Amniotic stem cell (primary cell): ENCODE data around the gene NIPAL4.
"Not testable (repeated sequence)": the region's sequence is repeated elsewhere in the genome, so short reads cannot be mapped to it uniquely, and the experiment has no call there.

ENCODE experiments used
- DNase-seq: peaks from one replicate; lab custom pipeline; 2025; lab: John Stamatoyannopoulos, UW

Gene NIPAL4

DNA sequence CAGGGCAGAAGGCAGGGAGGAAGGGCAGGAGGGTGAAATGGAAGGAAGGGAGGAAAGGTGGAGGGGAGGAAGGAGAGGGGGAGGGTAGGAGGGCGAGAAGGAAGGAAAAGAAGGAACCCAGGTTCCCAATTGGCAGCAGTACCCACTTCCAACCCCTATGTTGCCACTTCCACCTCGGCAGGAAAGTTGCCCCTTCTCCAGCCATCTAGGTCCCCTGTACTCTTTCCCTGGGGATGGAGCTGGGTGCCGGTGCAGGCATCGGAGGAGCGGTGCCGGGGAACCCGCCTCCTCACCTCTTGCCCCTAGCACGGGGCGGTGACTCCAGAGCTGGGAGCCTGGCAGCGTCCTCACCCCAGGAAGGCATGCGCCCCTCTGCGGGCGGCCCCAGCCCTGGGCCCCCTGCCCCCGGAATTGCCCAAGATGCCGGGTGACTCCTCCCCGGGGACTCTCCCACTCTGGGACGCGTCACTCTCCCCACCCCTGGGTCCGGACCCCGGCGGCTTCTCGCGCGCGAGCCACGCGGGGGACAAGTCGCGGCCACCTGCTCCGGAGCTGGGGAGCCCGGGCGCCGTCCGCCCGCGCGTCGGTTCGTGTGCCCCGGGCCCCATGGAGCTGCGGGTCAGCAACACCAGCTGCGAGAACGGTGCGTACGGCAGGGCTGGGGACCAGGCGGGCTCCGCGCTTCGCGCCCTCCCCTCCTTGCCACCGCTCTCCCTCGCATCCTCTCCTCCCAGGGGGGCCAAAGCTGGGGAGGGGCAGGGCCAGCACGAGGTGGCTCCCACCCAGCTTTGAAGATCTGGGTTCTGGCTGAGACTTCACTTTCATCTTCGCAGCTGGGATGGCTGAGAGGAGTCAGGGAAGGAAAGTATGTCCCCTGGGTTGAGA lies at the start of gene NIPAL4:
NIPAL4 (plus strand) TSS at position 499 of the 885 bp plus-strand sequence; CDS start at position 607, 108 bp downstream.
- no peak for DNase-seq

DNA sequence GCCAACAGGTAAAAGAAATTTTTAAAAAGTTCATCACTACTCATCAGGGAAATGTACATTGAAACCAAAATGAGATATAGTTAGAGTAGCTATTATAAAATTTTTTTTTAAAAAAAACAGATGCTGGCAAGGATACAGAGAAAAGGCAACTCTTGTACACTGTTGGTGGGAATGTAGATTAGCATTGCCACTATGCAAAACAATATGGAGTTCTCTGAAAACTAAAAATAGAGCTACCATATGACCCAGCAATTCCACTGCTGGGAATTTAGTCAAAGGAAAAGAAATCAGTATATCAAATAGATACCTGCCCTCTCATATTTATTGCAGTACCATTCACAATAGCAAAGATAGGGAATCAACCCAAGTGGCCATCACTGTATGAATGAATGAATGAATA lies 44.2 kb upstream of the NIPAL4 start:
- DNase-seq: no peak

- not testable (repeated sequence) for DNase-seq
These were observed 40.5 kb upstream of the NIPAL4 start for GRCh38 chr5:157419521-157419920.

- not testable (repeated sequence) for DNase-seq
These were observed 30.1 kb upstream of the NIPAL4 start for GRCh38 chr5:157429920-157430319.

DNA sequence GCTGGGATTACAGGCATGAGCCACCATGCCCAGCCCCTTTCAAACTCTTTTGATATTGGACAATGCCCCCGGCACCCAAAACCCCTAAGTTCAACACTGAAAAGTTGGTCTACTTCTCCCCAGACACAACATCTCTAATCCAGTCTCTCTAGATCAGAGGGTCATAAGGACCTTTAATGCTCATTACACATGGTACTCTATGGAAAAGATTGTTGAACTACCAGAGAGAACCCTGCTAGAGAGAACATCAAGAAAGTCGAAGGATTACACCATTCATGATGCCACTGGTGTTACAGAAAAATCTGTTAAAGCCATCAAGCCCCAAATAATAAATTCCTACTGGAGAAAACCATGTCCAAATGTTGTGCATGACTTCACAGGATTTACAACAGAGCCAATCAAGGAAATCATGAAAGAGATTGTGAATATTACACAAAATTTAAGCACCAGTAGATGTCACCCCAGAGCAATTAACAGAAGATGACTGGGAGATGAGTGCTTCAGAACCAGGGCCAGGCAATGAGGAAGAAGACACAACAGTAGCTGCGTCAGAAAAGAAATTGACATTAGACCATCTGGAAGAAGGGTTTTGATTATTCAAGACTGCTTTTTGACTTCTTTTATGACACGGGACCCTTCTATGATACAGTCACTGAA lies 28.3 kb upstream of the NIPAL4 start:
- peak; percentile 25 for DNase-seq

DNA sequence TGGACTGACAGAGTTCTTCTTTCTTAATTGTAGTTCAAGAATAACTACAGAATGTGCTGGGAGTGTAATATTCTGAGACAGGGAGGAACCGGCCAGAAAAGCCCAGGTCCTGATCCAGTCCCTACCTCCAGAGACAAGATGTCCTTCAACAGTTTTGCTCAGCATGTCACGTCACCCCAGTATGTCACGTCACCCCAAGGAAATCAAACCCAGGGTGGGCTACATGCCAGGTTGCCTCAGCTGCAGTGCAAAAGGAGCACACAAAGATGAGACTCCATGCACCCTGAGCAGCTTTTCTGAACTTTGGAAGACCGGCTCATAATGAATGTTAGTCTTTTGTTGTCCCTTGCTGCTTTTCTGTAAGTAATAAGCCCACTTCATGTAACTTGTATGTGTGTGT lies 25.9 kb upstream of the NIPAL4 start:
- no peak for DNase-seq

GRCh38 chr5:157443041-157443549 lies 16.9 kb upstream of the NIPAL4 start:
- no peak for DNase-seq

DNA sequence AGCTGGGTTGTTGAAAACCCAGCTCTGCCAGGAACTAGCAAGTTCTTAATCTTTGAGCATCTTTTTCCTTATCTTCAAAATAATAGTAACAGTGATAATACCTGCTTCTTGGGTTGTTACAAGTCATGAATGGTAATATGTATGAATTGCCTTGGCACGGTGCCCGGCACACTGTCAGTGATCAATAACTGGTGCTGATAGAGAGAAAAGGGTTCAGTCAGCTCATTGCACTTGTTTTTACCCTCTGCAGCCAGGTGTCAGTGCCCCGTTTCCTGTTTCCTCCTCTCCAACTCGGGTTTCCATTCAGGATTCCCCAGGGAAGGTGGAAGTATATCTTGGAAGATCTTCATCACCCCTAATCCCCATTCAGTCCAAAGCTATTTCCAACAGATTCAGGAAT lies 15.8 kb upstream of the NIPAL4 start:
- DNase-seq: no peak

DNA sequence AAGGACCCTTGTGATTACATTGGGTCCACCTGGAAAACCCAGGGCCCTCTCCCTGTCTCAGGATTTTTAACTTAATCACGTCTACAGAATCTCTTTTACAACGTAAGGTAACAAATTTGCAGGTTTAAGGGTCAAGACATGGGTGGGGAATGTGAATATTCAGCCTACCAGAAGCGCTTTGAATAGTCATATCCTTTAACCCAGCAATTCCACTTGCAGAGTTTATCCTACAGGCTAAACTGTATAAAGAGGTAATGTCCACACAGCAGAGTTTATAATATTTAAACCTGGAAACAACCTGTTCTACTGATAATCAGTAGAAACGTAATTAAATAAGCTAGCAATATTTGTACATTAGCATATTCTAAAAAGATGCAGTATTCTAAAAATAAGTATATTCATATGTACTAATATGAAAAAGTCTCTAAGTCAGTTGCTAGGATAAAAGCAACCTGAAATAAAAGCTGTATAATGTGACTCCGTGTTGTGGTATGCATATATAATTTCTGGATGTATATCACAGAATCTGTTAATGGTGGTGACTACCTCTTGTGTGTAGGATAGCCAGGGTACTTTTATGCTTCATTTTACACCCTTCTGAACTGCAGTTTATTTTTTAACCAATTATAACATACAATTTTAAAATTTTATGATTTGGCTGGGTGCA lies 14.1 kb upstream of the NIPAL4 start:
- DNase-seq: no peak

DNA sequence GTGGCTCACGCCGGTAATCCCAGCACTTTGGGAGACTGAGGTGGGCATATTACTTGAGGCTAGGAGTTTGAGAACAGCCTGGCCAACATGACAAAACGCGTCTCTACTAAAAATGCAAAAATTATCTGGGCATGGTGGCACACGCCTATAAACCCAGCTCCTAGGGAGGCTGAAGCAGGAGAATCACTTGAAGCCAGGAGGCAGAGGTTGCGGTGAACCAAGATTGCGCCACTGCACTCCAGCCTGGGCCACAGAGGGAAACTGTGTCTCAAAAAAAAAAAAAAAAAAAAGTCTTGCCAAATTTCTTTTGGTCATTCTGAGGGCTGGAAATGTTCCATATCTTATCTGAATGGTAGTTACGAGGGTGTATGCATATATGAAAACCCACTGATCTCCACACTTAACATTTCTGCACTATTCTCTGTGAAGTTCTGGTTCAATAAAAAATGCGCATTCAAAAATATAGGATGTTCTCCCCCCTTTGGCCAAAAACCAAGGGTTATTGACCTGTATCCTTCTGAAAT lies 13.5 kb upstream of the NIPAL4 start:
- DNase-seq: no peak

- DNase-seq: no peak
These were observed 12.8 kb upstream of the NIPAL4 start for GRCh38 chr5:157447201-157447637.

DNA sequence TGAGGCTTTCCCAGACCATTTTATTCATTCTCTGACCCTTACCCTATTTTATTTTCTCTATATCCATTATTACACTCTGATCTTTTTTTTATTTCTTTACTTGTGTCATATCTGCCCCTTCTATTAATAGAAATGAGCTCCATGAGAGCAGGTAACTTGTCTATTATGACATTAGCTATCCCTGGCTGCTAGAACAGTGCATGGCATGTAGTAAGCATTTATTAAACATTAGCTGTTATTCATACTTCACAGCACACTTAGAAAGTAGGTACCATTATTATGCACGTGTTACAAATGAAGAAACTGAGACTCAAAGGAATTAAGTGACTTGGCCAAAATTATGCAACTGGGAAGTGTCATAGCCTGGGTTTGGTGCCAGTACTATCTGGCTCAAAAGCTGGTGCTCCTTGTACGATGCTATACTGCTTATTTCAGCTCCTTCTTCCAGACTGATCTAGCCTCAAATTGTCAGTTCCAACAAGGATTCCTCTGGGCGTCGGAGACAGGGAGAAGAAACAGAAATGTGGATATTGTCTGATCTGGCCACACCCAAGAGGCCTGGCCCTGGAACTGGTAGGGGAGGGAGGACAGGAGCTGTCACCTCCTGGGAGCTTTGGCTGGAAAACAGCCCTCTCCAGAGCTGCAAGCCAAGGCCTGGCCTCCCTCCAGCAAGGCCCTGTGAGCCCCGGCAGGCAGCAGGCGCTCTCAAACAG lies 10.8 kb upstream of the NIPAL4 start:
- DNase-seq: no peak

- DNase-seq: no peak
These were observed 10.0 kb upstream of the NIPAL4 start for GRCh38 chr5:157450024-157450423.

GRCh38 chr5:157451806-157452205 lies 8.2 kb upstream of the NIPAL4 start:
- DNase-seq: no peak

DNA sequence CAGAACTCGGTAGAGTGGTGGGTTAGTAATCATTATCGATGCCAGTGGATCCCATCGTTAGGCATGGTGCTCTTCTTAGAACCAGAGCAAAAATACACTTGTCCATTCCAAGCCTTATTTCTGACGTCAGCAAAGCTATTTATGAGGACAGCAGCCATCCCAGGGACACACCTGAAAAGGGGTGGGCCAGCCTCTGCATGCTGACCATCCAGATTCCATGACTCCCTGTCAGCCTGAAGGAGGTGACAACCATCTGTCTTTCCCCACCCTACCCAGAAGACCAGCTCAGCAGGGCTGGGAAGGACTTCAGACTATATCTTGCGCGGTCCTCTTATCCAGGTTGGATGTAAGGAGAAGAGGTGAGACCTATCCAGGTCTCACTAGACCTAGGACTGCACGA lies 5.7 kb upstream of the NIPAL4 start:
- no peak for DNase-seq

DNA sequence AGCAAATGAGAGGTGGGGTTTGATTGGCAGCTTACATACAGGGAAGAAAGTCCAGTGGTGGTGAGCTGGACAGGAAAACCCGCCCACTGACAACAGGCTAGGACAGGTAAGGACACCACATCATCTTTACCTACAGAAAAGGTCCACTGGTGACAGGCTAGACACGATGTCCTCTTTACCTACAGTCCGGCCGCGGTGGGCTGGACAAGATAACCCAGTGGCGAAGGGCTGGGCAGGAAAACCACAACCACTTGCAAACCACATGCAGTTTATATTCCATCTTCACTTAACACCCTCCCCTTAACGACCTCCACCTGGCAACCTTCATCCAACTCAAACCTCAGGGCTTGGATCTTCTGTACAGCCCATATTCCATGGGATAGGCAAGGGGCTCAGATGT lies 5.0 kb upstream of the NIPAL4 start:
- DNase-seq: no peak

DNA sequence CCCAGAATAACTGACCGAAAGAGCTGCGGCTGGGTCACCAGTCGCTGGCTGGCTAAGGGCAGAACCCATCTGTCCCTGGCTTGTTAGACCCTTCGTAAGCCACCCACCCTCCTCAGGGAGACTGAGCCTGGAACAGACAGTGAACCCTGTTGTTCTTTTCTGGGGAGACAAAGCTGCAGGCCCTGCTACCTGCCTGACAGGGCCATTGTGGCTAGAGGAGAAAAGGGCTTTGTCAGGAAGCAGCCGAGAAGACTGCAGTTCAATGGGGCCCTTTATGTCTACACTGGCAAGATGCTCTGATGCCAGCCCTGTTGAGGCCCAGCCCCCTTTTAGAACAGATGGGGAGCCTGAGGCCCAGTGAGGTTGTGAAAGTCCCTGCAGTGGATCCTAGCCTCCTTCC lies 3.7 kb upstream of the NIPAL4 start:
- DNase-seq: no peak

DNA sequence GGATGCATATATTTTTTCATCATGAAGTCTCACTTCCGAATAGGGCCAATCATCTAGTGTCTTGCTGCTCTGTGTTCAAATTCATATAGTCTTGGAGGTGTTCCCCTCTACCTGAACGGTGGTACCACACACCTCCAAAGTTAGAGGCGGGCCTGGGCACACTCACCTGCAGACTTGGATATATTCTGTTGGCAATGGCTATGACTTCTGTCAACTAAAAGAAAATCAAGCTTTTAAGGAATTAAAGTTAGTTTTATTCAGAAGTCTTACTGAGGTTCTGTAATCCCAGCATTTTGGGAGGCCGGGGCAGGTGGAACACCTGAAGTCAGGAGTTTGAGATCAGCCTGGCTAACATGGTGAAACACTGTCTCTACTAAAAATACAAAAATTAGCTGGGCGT lies 2.6 kb upstream of the NIPAL4 start:
- no peak for DNase-seq

GRCh38 chr5:157458835-157459234 lies 1.2 kb upstream of the NIPAL4 start:
- no peak for DNase-seq

GRCh38 chr5:157460921-157461792 lies 1.1 kb downstream of the NIPAL4 start:
- DNase-seq: no peak

GRCh38 chr5:157463081-157463480 lies 3.1 kb downstream of the NIPAL4 start:
- DNase-seq: no peak
